ENCODE data around the gene PRSS2. TPM values are rescaled to one million over a fixed set of nuclear protein-coding genes. Genes with fewer than 3 reads are reported as not detected.

PRSS2 gene
- total RNA-seq (ENCODE audit: low replicate concordance), result 20.4 and 272 TPM in 2 replicates
- long read RNA-seq, transcript PRSS2-201 (5 exons, 795 nt), result major isoform, 22 of 25 reads
- long read RNA-seq, partial matches to known transcripts, result 1 of 25 reads
- long read RNA-seq, other reads (novel, unspliced or antisense), result 1 of 25 reads

DNA sequence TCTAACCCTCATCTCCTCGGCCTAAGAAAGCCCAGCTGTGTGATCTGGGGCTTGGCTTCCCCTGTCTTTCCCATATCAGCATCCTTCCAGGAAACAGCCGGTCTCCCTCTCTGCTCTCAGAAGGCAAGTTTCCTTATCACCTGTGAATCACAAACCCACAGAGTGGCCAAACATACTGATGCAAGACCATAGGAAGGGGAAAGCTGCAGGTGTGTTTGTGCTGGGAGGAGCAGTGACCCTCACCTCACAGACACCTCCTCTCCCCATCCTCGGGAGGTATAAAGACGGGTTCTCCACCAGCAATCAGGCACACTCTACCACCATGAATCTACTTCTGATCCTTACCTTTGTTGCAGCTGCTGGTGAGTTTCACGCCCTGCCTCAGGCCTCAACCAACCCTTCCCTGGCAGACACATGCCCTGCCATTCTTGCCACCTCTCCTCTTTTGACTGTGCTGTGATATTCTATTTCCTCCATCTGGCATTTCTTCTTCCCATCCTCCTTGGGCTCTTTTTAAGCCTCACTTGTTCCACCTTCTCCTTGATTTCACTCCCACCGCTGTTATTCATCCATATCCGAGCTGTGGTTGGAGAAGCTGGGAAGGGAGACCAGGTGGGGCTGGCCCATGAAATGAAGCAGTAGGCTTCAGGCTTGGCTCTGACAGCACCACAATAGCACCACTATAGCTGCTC, at the start of gene PRSS2:
TSS of gene PRSS2 (plus strand) at position 310 of the 692 bp plus-strand sequence. CDS start at position 323, 13 bp downstream.
- H3K4me1 Mint-ChIP-seq (ENCODE audit: unreplicated experiment), result no peaks in the 10 kb centered on the region
- no peaks in the 10 kb centered on the region for H3K36me3 Mint-ChIP-seq
- H3K9me3 Mint-ChIP-seq, result no peaks in the 10 kb centered on the region
- no peak for DNase-seq (ENCODE audit: extremely low spot score, unreplicated experiment)
- no peak within 1 kb of the TSS for H3K4me3 Mint-ChIP-seq
- TF ChIP-seq, protein P1, sequence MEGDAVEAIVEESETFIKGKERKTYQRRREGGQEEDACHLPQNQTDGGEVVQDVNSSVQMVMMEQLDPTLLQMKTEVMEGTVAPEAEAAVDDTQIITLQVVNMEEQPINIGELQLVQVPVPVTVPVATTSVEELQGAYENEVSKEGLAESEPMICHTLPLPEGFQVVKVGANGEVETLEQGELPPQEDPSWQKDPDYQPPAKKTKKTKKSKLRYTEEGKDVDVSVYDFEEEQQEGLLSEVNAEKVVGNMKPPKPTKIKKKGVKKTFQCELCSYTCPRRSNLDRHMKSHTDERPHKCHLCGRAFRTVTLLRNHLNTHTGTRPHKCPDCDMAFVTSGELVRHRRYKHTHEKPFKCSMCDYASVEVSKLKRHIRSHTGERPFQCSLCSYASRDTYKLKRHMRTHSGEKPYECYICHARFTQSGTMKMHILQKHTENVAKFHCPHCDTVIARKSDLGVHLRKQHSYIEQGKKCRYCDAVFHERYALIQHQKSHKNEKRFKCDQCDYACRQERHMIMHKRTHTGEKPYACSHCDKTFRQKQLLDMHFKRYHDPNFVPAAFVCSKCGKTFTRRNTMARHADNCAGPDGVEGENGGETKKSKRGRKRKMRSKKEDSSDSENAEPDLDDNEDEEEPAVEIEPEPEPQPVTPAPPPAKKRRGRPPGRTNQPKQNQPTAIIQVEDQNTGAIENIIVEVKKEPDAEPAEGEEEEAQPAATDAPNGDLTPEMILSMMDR (conservative IDR thresholded peaks at IDR 0.05), result no peak
- no peak within 1 kb of the TSS for H3K27ac Mint-ChIP-seq
- H3K27me3 Mint-ChIP-seq, result peaks cover 38% of the 10 kb centered on the region

DNA sequence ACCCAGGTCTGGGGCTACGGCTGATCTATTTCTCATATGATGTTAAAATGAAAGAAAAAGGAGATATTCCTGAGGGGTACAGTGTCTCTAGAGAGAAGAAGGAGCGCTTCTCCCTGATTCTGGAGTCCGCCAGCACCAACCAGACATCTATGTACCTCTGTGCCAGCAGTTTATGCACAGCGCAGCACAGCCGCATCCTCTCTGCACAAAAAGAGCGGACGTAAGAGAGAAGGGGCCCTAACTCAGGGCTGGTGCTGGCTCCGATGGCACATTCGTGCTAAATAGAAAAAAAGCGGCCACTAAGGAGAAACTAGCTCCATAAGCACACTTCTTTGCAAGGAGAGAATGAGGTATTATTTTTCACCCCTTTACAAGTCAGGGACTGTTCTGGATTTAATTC, 49.8 kb upstream of the PRSS2 start:
- H3K4me3 Mint-ChIP-seq, result no peak overlapping the region

DNA sequence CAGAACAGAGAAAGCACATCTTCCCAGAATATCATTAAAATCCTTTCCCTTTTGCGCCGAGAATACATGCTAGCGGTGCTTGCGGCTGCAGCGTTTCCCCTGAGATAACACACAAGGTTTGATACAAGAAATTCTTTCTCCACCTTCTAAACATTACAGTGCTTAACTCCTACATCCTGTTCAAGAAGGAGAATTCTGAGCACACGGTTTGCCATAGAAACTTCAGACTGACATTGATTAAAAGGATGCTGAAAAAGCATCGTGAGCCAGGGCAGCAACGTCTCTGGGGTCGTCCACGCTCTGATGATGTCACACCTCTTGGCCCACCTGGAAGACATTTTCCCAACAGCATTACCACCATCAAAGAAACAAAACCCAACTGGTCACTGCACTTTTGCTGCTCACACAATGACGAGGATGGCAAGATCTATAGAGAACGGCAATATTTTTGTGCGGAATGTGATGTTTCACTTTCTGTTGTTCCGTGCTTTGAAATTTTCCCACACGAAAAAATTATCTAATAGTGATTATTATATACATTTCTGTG, 48.4 kb upstream of the PRSS2 start:
- DNase-seq (ENCODE audit: extremely low spot score, unreplicated experiment), result no peak

More for the DNA sequence above, 49.8 kb upstream of the PRSS2 start:
- TF ChIP-seq, protein P1 (conservative IDR thresholded peaks at IDR 0.05), result no peak
- H3K36me3 Mint-ChIP-seq, result no peaks in the 10 kb centered on the region
- no peak for DNase-seq (ENCODE audit: extremely low spot score, unreplicated experiment)
- H3K4me1 Mint-ChIP-seq (ENCODE audit: unreplicated experiment), result no peaks in the 10 kb centered on the region
- H3K27ac Mint-ChIP-seq, result no peak overlapping the region
- no peaks in the 10 kb centered on the region for H3K9me3 Mint-ChIP-seq
- no peaks in the 10 kb centered on the region for H3K27me3 Mint-ChIP-seq

DNA sequence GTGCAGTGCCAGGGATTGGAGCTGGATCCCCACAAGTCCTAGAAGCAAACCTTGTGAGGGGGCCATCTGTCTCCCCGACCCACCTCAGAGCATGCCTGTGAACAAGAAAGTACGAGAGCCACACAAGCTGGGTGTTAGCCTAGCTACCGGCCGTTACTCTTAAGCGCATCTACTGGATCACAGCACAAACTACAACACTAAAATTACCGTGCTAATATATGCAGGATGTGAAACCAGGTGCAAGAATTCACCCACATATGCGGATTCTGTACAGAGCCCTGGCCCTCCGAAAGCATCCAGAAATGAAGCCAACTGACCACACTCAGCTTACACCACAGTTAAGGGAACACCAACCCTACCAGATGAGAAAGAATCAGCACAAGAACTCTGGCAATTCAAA, 37.5 kb upstream of the PRSS2 start:
- Mint-ChIP-seq H3K9me3 (no peaks in the 10 kb centered on the region), H3K4me1 (ENCODE audit: unreplicated experiment) (no peaks in the 10 kb centered on the region), H3K36me3 (no peaks in the 10 kb centered on the region), H3K27me3 (no peaks in the 10 kb centered on the region), H3K4me3 (no peak overlapping the region), H3K27ac (no peak overlapping the region)
- no peak for DNase-seq (ENCODE audit: extremely low spot score, unreplicated experiment)
- TF ChIP-seq, protein P1 (conservative IDR thresholded peaks at IDR 0.05), result no peak

More for the DNA sequence above, 48.4 kb upstream of the PRSS2 start:
- H3K9me3 Mint-ChIP-seq, result no peaks in the 10 kb centered on the region
- no peaks in the 10 kb centered on the region for H3K4me1 Mint-ChIP-seq (ENCODE audit: unreplicated experiment)
- H3K36me3 Mint-ChIP-seq, result no peaks in the 10 kb centered on the region
- no peak overlapping the region for H3K27ac Mint-ChIP-seq
- TF ChIP-seq, protein P1 (conservative IDR thresholded peaks at IDR 0.05), result no peak
- H3K4me3 Mint-ChIP-seq, result no peak overlapping the region
- H3K27me3 Mint-ChIP-seq, result no peaks in the 10 kb centered on the region

DNA sequence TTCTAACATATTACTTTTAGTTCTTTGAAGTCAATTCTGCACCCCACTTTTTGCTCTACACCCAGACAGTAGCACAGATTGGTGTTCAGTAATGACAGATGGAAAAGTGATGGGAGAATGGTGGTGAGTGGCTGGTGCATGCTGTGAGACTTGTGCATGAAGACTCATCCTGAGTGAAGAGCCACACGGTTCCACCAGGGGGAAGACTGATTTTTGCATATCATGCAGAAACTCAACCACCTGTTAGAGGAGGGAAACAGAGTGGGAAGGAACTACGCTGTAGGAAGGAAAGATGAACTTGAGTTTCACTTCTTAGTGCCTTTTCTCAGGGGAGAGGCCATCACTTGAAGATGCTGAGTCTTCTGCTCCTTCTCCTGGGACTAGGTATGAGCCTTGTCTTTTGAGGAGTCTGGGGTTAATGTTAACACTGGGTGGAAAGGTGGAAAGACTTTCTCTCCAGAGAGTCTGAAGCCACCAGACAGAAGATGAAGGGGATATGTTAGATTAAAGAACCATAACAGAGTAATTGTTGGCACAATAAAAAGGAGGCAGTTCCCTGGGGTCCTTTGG, 30.8 kb upstream of the PRSS2 start:
- Mint-ChIP-seq H3K4me1 (ENCODE audit: unreplicated experiment) (no peaks in the 10 kb centered on the region), H3K36me3 (no peaks in the 10 kb centered on the region), H3K9me3 (no peaks in the 10 kb centered on the region), H3K4me3 (no peak overlapping the region), H3K27ac (no peak overlapping the region), H3K27me3 (peaks cover 13% of the 10 kb centered on the region)
- TF ChIP-seq, protein P1 (conservative IDR thresholded peaks at IDR 0.05), result no peak
- DNase-seq (ENCODE audit: extremely low spot score, unreplicated experiment), result no peak
